HepG2 (cell line): ENCODE results near the gene NOL4L. TPM values are rescaled to one million over a fixed set of nuclear protein-coding genes. Genes with fewer than 3 reads are reported as not detected.

Source experiments
- CHCHD3 ChIP-seq: sonication (generic); formaldehyde crosslinking; IDR thresholded peaks from 2 replicates; pipeline ENCODE4 v1.8.0; 2022; ENCODE audit warnings: mild to moderate bottlenecking, missing genetic modification reagents, moderate library complexity
- DZIP1 ChIP-seq: sonication (generic); formaldehyde crosslinking; IDR thresholded peaks from 2 replicates; pipeline ENCODE4 v1.5.0; 2020; ENCODE audit warnings: mild to moderate bottlenecking, missing genetic modification reagents
- FIP1L1 ChIP-seq: fragments of 200-400 bp; formaldehyde crosslinking; IDR thresholded peaks from 2 replicates; pipeline ENCODE4 v1.6.1; 2018; ENCODE audit warnings: low read depth, mild to moderate bottlenecking, low read length, moderate library complexity, borderline replicate concordance; ENCODE audit not compliant: insufficient read depth
- FOSL1 ChIP-seq: sonication (generic); formaldehyde crosslinking; IDR thresholded peaks from 2 replicates; pipeline ENCODE4 v1.9.0; 2021; ENCODE audit warnings: missing genetic modification reagents, borderline replicate concordance
- FOXK1 ChIP-seq: sonication (generic); formaldehyde crosslinking; IDR thresholded peaks from 2 replicates; pipeline ENCODE4 v1.4.0; 2020; ENCODE audit warnings: low read depth, missing genetic modification reagents, borderline replicate concordance
- HOXA9 ChIP-seq: sonication (generic); formaldehyde crosslinking; IDR thresholded peaks from 2 replicates; pipeline ENCODE4 v1.8.1; 2022; ENCODE audit warnings: missing genetic modification reagents, mild to moderate bottlenecking, moderate library complexity, borderline replicate concordance
- KLF15 ChIP-seq: sonication (generic); formaldehyde crosslinking; IDR thresholded peaks from 2 replicates; pipeline ENCODE4 v1.8.1; 2023; ENCODE audit warnings: borderline replicate concordance, mild to moderate bottlenecking, inconsistent platforms, missing genetic modification reagents, mixed read lengths
- MLX ChIP-seq: IDR thresholded peaks from 2 replicates; pipeline ENCODE4 v1.6.1; 2016
- NR1H2 ChIP-seq: sonication (generic); formaldehyde crosslinking; IDR thresholded peaks from 2 replicates; pipeline ENCODE4 v1.8.1; 2022; ENCODE audit warnings: low read depth, missing genetic modification reagents, borderline replicate concordance
- RCOR2 ChIP-seq: IDR thresholded peaks from 2 replicates; pipeline ENCODE4 v1.6.1; 2016; ENCODE audit warnings: missing biosample characterization, missing genetic modification reagents
- STAT6 ChIP-seq: sonication (generic); formaldehyde crosslinking; IDR thresholded peaks from 2 replicates; pipeline ENCODE4 v1.4.0; 2020; ENCODE audit warnings: missing genetic modification reagents, mild to moderate bottlenecking, borderline replicate concordance
- USF2 ChIP-seq, 2 experiments: sonication (generic) in 1 of 2; formaldehyde crosslinking in 1 of 2; IDR thresholded peaks; 2 replicates each; pipeline versions ENCODE4 v1.5.1 to v1.6.1; 2011 to 2020; ENCODE audit warnings: borderline replicate concordance in 1 of 2, low read depth in 1 of 2, low read length in 1 of 2, mild to moderate bottlenecking in 1 of 2, missing genetic modification reagents in 1 of 2, moderate library complexity in 1 of 2
- ZNF160 ChIP-seq: sonication (generic); formaldehyde crosslinking; IDR thresholded peaks from 2 replicates; pipeline ENCODE4 v1.8.0; 2022; ENCODE audit warnings: mild to moderate bottlenecking, inconsistent platforms, missing genetic modification reagents
- ZNF343 ChIP-seq: sonication (generic); formaldehyde crosslinking; IDR thresholded peaks from 2 replicates; pipeline ENCODE4 v1.4.0; 2020; ENCODE audit warnings: mild to moderate bottlenecking, missing genetic modification reagents
- ZNF746 ChIP-seq: sonication (generic); formaldehyde crosslinking; IDR thresholded peaks from 2 replicates; pipeline ENCODE4 v1.8.0; 2022; ENCODE audit warnings: mild to moderate bottlenecking, missing genetic modification reagents
- ZNF891 ChIP-seq: sonication (generic); formaldehyde crosslinking; IDR thresholded peaks from 2 replicates; pipeline ENCODE4 v1.5.0; 2020; ENCODE audit warnings: mild to moderate bottlenecking, missing genetic modification reagents
- polyA plus RNA-seq, 8 experiments: library from polyadenylated mRNA; depleted of rRNA in 3 of 8; stranded (reverse) in 7 of 8; unstranded in 1 of 8; fragments of >200 nt; fragmentation: Illumina TruSeq in 4 of 8; extraction: Trizol in 4 of 8; gene quantifications; 2 replicates each; pipeline versions ENCODE4 v1.2.1 to v1.2.3, GENCODE V29; 2011 to 2016; ENCODE audit warnings: low read depth in 4 of 8, missing spikeins in 1 of 8, mixed read lengths in 1 of 8; ENCODE audit not compliant: insufficient read depth in 1 of 8
- total RNA-seq, 5 experiments: library from RNA; depleted of rRNA; stranded (reverse); fragments of >200 nt; fragmentation: Illumina TruSeq; extraction: Trizol; gene quantifications; 2 replicates each; pipeline ENCODE4 v1.2.3, GENCODE V29; 2016; ENCODE audit warnings: low read depth in 1 of 5
- TF ChIP-seq, protein P1 (sequence below): sonication (generic); formaldehyde crosslinking; IDR thresholded peaks from 2 replicates; pipeline ENCODE4 v1.5.0; 2020; ENCODE audit warnings: missing genetic modification reagents
- TF ChIP-seq, protein P2 (sequence below): sonication (generic); formaldehyde crosslinking; IDR thresholded peaks from 2 replicates; pipeline ENCODE4 v1.4.0; 2020; ENCODE audit warnings: missing genetic modification reagents; ENCODE audit errors: not compliant biosample characterization

Gene NOL4L
- total and polyA plus RNA-seq, 2 of the 13 experiments (the other 11 are each of a cell fraction or from before 2014, with no cell fraction given): 16.6 to 35.4 TPM

- TF ChIP-seq HOXA9 (CRISPR knock-in tag): no peak
- TF ChIP-seq MLX: no peak
- TF ChIP-seq DZIP1 (CRISPR knock-in tag): no peak
- no peak for TF ChIP-seq ZNF891 (CRISPR knock-in tag)
- TF ChIP-seq, protein P1, sequence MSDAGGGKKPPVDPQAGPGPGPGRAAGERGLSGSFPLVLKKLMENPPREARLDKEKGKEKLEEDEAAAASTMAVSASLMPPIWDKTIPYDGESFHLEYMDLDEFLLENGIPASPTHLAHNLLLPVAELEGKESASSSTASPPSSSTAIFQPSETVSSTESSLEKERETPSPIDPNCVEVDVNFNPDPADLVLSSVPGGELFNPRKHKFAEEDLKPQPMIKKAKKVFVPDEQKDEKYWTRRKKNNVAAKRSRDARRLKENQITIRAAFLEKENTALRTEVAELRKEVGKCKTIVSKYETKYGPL (CRISPR knock-in tag): no peak
- TF ChIP-seq FIP1L1: no peak
- no peak for TF ChIP-seq FOSL1 (CRISPR knock-in tag)
- no peak for TF ChIP-seq ZNF746 (CRISPR knock-in tag)
- TF ChIP-seq RCOR2: no peak
- TF ChIP-seq, protein P2, sequence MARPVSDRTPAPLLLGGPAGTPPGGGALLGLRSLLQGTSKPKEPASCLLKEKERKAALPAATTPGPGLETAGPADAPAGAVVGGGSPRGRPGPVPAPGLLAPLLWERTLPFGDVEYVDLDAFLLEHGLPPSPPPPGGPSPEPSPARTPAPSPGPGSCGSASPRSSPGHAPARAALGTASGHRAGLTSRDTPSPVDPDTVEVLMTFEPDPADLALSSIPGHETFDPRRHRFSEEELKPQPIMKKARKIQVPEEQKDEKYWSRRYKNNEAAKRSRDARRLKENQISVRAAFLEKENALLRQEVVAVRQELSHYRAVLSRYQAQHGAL: no peak
- TF ChIP-seq ZNF160 (CRISPR knock-in tag): 0 out of 2 replicates have a peak, but pooled peaks have one; percentile 34
- TF ChIP-seq ZNF343 (CRISPR knock-in tag): no peak
- TF ChIP-seq FOXK1 (CRISPR knock-in tag): no peak
- TF ChIP-seq CHCHD3: no peak
- TF ChIP-seq KLF15 (CRISPR knock-in tag): no peak
- no peak for TF ChIP-seq STAT6 (CRISPR knock-in tag)
- no peak for TF ChIP-seq USF2 (IDR thresholded peaks at IDR 0.05; ENCODE audit: low read depth, low read length)
- TF ChIP-seq USF2 (CRISPR knock-in tag; IDR thresholded peaks at IDR 0.05; ENCODE audit: borderline replicate concordance): no peak
- no peak for TF ChIP-seq NR1H2 (CRISPR knock-in tag)
Measured at GRCh38 chr20:32445539-32446273, 139.4 kb downstream of the NOL4L start (continued).
